GM19240 (cell line): Measurements from ENCODE around the gene TGFB3.
"Not testable (repeated sequence)": the region's sequence is repeated elsewhere in the genome, so short reads cannot be mapped to it uniquely, and the experiment has no call there.

Source experiments
- DNase-seq: peaks from one replicate; pipeline ENCODE4 v3.0.0; 2011; ENCODE audit warnings: low spot score; ENCODE audit not compliant: insufficient read length

The TGFB3 gene

GRCh38 chr14:75960231-75960630 is 21.6 kb downstream of the TGFB3 start:
- DNase-seq, result peak; percentile 57

GRCh38 chr14:75959031-75959430 is 22.8 kb downstream of the TGFB3 start:
- DNase-seq, result no peak

- DNase-seq, result no peak
These were observed 29.3 kb downstream of the TGFB3 start for GRCh38 chr14:75952489-75952888.

GRCh38 chr14:75946785-75947184 is 35.0 kb downstream of the TGFB3 start:
- DNase-seq, result no peak

- DNase-seq, result no peak
These were observed 37.1 kb downstream of the TGFB3 start for GRCh38 chr14:75944607-75945241.

GRCh38 chr14:75941030-75941429 is 40.8 kb downstream of the TGFB3 start:
- no peak for DNase-seq

GRCh38 chr14:75939200-75939599 is 42.6 kb downstream of the TGFB3 start:
- no peak for DNase-seq

- no peak for DNase-seq
These were observed 46.7 kb downstream of the TGFB3 start for GRCh38 chr14:75934998-75935628.

GRCh38 chr14:75933712-75934296 is 48.0 kb downstream of the TGFB3 start:
- DNase-seq, result no peak

- DNase-seq, result no peak
These were observed 53.1 kb downstream of the TGFB3 start for GRCh38 chr14:75928690-75929181.

- DNase-seq, result no peak
These were observed 54.2 kb downstream of the TGFB3 start for GRCh38 chr14:75927564-75928087.

- DNase-seq, result no peak
These were observed 55.2 kb downstream of the TGFB3 start for GRCh38 chr14:75926431-75927115.

GRCh38 chr14:75925141-75925840 is 56.5 kb downstream of the TGFB3 start:
- DNase-seq, result not testable (repeated sequence)

GRCh38 chr14:75920421-75920820 is 61.4 kb downstream of the TGFB3 start:
- DNase-seq, result not testable (repeated sequence)

GRCh38 chr14:75917946-75918335 is 63.9 kb downstream of the TGFB3 start:
- no peak for DNase-seq

GRCh38 chr14:75917322-75917945 is 64.4 kb downstream of the TGFB3 start:
- no peak for DNase-seq

GRCh38 chr14:75915045-75915444 is 66.8 kb downstream of the TGFB3 start:
- no peak for DNase-seq

- no peak for DNase-seq
These were observed 68.6 kb downstream of the TGFB3 start for GRCh38 chr14:75913183-75913582.

- DNase-seq, result no peak
These were observed 69.9 kb downstream of the TGFB3 start for GRCh38 chr14:75911883-75912282.

GRCh38 chr14:75910048-75910447 is 71.7 kb downstream of the TGFB3 start:
- no peak for DNase-seq

GRCh38 chr14:75909630-75910029 is 72.2 kb downstream of the TGFB3 start:
- no peak for DNase-seq
